Amniotic epithelial cell (primary cell): Measurements from ENCODE around the gene SEMA3C.

Experiments
- DNase-seq: peaks from one replicate; pipeline ENCODE4 v3.0.0-alpha.2; 2010; ENCODE audit warnings: low read depth

Gene SEMA3C

DNA sequence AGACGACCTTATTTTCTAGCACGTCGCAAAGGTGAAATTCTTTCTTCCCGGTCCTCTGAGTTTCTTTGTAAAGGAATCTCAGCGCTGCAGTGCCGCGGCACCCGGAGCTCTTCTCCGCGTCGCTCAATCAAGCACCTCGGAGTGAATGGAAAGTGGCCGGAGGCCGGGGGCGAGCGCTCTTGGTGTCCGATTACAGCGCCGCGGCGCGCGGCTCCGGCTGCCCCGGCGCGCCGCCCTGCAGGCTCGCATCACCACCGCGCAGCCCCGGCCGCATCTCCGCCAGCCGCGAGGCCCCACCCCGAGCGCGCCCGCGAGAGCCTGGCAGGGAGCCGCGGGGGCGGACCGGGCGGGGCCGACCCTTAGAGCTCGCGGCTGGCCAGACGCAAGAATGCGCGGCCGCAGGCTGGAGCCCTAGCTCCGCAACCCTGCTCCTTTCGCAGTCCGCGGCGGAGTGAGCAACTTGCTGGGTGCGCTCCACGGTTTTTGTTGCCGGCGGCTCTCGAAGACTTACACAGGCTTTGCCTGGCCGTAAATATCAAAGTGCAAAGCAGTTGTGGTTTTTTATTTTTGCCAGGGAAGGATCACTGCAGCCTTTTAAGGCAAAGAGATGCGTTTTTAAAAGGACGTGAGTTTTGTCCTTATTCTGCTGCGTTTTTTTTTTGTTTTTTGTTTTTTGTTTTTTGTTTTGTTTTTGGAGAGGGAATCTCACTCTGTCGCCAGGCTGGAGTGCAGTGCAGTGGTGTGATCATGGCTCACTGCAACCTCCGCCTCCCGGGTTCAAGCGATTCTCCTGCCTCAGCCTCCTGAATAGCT lies at the start of gene SEMA3C:
Gene SEMA3C, minus strand, starts transcription at position 143 of the 813 bp plus-strand sequence. CDS start 2,270 bp downstream, outside the sequence.
- peak; percentile 96 for DNase-seq

DNA sequence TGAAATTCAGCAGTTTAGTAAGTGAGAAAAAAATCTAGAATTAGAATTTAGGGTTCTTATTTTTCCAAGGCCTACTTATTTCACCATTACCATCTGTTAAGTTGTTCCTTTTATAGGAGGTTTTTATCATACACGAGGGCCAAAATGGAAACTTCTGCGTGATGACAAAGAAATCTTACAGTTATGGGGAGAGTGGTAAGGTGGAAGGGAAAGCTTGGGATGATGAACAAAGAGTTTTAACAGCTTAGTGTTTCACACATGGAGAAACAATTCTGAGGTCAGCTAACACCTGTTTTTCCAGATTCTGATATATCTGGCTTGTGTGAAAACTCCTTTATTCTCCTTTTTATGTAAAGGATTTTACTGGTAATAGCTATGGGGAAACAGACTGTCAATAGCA lies 49.8 kb upstream of the SEMA3C start:
- no peak for DNase-seq

DNA sequence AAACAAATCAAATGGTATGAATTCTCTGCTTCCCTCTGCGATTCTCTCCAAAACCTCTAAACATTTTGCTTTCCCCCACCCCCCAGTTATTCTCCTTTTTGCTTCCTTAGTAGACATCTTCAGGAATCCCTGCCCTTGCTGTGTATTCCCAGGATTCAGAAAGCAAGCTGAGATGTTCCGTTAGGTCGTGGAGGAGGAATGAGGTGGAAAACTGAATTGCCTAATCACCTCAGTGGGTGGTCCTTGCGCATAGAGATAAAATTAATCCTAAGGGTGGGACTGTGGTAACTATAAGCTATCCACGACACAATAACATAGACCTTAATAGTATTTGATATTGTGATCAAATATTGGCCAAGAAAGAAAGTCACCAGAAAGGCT lies 49.1 kb upstream of the SEMA3C start:
- DNase-seq, result peak; percentile 56

DNA sequence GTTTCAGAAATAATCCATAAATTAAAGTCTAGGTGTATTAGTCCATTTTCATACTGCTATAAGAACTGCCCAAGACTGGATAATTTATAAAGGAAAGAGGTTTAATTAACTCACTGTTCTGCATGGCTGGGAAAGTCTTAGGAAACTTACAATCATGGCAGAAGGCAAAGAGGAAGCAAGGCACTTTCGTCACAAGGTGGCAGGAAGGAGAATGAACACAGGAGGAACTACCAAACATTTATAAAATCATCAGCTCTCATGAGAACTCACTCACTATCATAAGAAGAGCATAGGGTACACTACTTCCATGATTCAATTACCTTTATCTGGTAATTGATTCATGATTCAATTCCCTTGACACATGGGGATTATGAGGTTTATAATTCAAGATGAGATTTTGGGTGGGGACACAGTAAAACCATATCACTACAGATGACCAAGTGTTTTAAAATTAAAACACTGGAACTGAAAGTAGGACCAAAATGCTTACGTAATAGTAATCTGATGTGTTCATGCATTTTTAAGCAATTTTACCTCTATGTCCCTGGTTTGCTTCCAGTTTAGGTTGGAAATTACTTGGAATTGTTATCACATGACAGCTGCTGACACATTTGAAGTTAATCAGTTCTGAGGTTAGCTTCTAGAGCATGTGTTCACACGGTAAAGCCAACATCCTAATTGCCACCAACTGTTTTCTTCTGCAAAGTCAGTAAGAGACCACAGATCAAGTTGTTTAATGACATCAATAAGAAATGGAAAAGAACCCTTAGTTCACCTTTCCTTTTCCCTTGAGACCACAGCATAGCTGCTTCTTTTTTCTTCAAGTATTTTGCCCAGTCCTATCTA lies 48.4 kb upstream of the SEMA3C start:
- peak; percentile 18 for DNase-seq

DNA sequence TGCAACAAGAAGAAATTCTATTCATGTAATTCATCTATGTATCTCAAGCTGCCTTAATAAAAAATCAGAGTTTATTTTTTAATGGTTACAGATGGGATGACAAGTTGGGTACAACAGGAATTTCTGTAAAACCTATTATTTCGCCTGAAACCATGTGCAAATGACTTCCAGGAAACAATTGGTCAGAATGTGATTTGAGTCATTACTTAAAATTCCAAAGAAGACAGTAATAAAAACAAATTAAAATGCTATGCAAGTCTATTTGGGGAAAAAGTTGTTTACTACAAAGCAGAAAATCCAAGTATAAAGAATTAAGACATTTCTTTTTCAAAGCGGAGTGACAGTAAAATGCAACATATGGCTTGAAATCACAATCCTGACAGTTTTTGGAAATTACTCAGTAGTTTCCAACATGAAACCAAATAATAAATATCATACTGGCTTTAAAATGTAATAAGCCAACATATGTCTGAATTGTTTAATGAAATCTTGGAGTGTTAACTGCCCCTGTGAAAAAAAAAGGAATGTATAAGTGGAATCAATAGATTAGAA lies 41.5 kb upstream of the SEMA3C start:
- no peak for DNase-seq

DNA sequence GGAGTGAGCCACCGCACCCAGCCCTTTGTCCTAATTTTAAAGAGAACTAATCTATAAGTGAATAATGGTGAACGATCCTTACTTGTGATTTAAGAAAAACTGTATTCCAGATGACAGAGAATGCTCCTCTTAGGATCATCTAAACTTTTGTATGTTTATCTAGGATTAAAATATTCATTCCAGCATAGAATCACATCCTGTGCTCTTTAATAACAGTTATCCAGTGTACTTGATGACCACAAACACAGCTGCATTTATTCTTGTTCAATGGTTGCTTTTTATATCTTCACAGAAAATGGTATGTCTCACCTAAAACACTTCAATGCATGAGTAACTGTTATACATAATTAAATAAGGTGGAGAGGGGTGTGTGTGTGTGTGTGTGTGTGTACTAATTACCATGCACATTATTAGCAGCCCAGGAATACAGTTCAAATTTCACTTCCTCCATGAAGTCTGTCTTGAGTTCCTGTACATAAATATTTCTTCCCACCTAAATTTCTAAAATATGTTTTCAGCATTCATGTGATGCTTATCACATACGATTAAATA lies 38.5 kb upstream of the SEMA3C start:
- DNase-seq, result no peak

DNA sequence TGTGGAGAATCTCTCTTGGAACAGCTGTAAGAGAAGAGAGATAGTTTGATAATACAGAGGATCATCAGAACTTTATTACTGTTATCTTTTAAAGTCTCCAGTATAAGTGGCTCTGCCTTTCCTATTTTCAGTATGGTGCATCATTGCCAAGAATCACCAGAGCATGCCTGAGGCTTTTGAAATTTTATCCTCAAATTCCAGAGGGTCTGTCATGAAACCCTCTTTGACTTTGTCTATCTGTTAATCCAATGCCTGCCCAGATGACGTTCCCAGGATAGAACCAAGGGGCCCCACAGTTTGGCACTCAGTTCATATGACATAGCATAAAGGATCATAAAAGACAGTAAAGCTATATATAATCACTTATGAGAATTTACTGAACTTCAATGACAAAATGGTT lies 35.3 kb upstream of the SEMA3C start:
- DNase-seq, result no peak

DNA sequence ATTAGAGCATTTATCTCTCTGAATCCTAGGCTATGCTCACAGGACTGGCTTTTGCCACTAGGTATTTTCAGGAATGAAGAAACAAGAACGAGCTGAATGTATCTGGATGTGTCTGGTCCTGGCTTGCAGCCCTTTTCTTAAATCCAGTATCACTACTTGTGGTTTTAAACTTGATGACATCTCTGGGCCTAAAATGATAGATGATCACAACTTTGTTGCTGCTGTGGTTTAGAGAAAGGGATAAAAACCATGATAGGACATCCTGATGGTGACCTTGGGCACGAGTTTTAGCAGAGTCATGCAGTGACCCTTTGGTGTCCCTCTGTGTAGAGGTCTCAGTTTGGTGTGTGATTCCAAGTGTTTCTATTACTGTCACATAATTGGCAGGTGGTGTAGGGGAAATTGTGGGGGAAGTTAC lies 31.7 kb upstream of the SEMA3C start:
- peak; percentile 74 for DNase-seq

DNA sequence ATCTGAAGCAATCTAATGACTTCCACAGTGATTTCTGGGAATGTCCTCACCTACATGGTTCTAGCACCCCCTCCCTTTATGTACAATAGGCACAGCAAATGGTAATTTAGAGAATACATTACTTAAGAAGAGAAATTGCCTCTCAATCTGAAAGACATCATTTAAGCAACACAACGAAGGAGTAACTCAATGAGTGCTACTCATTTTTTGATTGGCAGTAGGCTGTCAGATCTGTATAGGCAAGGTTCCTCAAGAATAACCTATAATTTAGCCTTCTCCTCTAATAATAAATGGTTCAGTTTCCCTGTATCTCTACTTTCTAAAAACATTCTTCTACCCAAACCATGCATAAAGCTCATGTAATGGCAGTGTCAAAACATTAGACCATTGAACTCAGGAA lies 30.6 kb upstream of the SEMA3C start:
- no peak for DNase-seq

DNA sequence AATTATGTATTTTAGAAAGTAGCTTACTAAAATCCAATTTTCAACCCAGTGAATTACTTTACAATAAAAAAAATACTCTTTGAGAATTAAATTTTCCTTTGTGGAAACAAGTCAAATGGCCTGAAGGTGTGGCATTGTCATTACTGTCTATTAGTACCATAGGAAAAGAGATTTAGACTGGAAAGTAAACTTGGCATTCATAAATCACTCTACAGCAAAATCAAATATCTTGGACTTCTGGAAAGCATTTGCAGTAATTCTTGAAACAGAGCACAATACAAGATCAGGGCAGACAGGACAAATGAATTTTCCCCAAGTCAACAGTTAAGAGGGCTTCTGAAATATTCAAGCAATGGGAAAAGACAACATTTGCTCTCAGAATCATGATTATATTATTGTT lies 28.0 kb upstream of the SEMA3C start:
- no peak for DNase-seq

DNA sequence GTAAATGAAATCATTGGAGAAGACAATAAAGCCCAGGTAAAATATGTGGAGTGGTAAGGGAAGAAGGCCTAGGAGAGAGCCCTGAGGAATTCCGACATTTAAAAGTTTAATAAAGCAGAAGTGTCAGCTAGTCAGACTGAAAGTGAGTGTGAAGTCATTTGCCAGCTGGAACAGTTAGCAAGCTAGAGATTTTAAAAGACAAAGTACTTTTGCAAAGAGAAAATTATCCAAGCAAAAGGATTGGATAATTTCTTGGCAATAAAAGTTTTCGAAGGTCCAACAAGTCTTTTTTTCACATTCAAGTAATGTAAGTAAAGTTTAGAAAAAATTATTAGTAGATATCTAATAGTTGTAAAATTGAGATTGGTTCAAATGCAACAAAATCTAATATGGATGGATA lies 27.1 kb upstream of the SEMA3C start:
- no peak for DNase-seq

DNA sequence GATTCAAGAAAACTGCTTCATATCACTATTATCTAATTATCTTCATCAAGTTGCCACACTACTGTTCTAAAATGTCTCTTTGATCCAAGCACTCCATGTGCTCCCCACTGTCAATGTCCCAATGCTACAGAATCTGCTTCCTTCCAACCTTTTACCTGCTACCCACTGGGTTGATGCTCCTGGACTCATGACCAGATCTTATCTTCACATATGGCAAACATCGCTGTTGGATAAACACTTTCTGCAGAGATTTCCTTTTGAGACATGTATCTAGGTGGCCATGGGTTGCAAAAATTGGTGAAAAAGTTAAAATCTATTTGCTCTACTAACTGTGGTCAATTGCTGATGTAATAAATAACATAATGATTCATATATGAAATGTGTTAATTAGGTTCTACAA lies 24.5 kb upstream of the SEMA3C start:
- DNase-seq, result no peak

DNA sequence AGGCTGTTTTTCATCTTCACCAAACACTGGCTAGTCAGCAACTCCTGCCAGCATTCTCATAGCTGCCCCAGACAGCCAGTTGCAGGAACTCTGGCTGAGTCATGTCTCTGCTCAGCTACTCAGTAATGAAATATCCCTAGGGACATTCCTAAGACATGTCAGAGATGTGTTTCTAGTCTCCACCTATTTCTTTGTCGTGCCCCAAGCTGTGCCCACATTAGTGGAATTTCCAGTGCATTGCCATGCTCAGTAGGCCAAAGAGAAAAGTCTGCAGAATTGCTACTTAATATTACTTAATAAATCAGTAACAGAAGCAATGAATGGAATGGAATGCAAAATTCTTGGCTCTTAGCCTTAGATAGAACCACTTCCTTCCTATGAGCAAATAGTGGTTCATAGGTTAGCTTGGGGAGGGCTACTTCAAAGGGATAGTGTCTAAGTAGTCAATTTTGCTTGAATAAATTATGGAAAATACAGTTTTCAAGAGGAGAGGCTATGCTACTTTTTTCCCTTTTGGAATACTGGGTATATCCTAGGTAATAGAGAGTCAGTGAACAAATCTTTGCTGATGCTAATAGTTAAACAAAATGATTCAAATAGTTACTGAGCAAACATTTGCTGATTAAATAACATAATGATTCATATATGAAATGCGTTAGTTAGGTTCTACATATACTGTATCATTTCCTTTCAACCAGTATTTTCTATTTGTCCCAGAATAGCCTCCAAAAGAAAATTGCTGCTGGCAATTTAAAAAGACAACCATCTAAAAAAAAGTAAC lies 23.6 kb upstream of the SEMA3C start:
- peak; percentile 94 for DNase-seq

DNA sequence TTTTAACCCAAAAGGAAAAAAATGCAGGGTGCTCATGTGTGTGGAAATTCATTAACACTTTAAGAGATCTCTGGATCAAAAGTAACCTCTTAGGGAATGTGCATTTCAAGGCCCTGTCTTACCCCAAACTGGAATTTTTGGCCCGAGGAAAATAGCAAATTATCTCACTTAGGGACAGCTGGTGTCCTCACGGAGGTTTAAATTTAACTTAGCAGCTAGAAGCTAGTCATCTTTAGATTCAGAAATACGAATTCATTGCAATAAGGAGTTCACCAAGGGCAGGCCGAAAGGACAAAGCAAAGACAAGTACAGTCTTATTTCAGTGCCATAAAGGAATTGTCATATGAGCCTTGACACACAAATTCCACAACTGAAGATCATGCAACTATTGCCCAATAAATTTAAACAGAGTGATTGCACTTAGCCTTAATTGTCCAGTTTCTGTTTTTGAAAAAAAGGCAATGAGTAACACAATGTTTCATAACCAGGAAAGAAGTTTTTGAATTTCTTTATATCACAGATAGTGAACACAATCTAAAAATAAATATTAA lies 22.4 kb upstream of the SEMA3C start:
- peak; percentile 77 for DNase-seq

DNA sequence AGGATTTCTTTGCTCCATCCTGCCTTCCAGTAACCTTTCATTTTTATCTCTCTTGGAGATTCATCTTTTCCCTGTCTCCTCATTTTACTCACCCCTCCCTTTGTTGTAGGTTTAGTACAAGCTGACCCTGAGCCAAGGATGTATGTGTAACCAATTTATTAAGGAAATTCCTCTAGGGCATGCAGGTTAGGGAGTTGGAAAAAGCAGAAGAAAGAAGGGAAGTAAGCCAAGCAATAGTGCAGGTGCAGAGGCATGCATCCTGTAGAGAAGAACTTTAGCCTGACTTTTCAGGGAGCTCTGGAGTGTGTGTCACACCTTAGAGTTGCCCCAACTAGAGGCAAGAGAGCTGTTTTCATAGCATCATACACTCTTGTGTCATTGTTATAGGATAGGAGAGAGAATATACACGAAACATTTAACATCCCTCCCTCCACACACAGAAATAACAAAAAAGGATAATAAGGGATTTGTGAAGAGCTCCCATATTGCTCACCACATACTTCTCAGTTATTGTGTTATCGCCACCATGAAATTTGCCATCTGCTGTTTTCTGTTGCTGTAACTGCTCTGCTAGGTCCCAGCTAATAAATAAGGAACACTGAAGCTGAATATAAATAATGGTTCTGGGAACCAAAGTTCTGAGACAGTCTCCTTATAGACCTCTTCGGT lies 21.8 kb upstream of the SEMA3C start:
- no peak for DNase-seq

DNA sequence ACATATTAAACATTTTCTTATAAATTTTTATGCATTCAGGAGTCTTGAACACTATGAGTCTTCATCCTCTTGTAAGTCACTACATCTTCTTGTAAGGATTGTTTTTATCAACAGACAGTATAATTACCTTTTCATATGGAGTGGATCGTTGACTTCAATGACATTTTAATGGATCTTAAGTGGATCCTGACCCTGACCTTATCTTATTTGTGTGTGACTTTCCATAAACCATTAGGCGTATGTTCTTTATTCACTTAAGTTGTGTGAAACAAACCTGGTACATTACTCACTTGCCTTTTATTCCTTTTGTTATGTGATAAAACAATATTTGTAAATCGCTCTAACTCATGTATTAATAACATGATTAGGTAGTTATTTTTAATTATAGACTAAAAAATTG lies 18.5 kb upstream of the SEMA3C start:
- DNase-seq, result no peak

DNA sequence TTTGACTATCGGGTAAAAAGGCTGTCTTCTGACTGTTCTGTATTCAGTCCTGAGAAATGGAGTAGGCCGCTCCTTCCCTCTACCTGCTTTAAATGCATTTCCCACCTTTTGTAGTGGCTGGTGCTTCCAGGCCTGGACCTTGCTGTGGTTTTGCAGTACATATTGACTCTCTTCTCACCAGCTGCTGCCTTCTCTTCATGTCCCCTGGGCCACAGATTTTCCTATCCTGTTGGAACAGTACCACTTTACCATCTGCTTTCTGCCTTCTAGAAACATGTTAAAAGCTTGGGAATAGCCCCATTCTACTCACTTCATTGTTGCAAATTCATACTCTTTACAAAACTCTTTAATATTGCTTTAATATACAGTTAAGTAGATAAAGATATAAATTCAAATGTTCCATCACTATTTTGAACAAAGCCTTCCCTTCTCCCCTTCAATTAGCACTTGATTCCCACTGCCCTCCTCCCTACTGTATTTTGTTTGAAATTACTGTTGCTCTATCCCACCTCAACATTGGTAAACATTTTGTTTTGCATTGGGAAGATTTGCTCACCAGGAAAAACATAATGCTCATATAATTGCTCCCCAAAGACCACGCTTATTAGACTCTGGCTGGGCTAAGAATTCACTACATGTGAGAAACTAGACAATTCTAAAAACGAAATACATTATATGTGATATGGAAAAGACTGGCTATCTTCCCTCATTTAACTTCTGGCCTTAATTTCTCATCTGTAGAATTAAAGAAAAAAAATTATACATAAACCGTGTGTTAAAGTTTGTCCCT lies 17.3 kb upstream of the SEMA3C start:
- DNase-seq, result no peak

DNA sequence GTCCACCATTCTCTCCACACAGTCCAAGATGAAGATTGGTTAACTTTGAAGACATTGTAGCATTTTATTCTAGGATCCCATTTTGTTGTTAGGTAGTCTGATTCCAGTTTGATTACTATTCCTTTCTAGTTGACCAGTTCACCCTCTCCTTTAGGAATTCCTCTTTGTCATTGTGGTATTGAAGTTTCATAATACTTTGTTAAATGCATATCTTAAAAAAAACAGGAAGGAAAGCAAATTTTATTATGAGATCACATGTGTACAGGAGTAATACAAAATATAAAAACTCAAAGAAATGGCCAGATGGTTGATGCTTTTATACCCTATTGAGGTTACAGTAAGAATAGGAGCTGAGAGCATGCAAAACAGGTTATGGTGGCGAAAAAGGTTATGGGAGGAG lies 15.5 kb upstream of the SEMA3C start:
- DNase-seq, result peak; percentile 59

DNA sequence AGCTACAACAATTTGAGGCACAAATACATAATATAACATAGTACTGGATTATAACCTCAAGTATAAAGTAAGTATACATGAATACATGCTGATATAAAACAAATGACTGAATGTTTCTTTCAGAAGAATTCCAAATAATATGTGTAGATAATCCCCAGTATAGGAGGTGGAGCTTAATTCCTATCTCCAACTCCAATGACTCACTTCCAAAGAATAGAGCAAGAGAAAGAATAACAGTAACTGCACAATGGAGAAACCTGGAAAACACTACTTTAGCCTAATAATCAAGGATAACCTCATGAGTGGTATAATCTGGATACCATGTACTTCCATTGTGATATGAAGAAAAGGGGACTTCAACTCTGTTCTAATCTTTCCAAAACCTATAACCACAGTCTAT lies 13.7 kb upstream of the SEMA3C start:
- no peak for DNase-seq

DNA sequence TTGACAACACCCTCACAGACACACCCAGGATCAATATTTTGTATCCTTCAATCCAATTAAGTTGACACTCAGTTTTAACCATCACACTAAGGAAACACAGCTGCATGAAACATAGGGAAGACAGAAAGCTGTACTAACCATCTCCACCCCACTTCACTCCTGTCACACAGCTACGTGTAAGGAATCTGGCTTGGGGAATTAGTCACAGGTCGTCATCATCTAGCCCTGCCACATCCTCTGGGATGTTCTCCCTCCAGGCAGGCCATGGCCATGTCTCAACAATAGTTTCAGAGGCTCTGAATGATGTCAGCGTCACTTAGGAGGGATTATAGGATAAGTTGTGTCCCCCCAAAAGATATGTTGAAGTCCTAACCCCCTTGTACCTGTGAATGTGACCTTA lies 10.8 kb upstream of the SEMA3C start:
- no peak for DNase-seq
